ENCODE measurements around the gene DHX40.
A peak's percentile ranks its signal among the peaks of the same experiment; 100 is the strongest.
"Not testable (repeated sequence)": the region's sequence is repeated elsewhere in the genome, so short reads cannot be mapped to it uniquely, and the experiment has no call there.

The DHX40 gene

GRCh38 chr17:59565171-59565958, at the start of gene DHX40:
DHX40 (plus strand) TSS chr17:59565610; CDS start chr17:59565672, 62 bp downstream.
- peak; percentile 86 for DNase-seq (ENCODE audit: low spot score)

GRCh38 chr17:59516451-59516850, 49.0 kb upstream of the DHX40 start:
- DNase-seq (ENCODE audit: low spot score) = no peak

- DNase-seq (ENCODE audit: low spot score) = no peak
Observed at GRCh38 chr17:59519132-59519531, 46.3 kb upstream of the DHX40 start.

GRCh38 chr17:59520251-59520650, 45.2 kb upstream of the DHX40 start:
- DNase-seq (ENCODE audit: low spot score) = no peak

GRCh38 chr17:59521465-59522126, 43.8 kb upstream of the DHX40 start:
- DNase-seq (ENCODE audit: low spot score) = peak; percentile 85

- not testable (repeated sequence) for DNase-seq (ENCODE audit: low spot score)
Observed at GRCh38 chr17:59524930-59525329, 40.5 kb upstream of the DHX40 start.

- DNase-seq (ENCODE audit: low spot score) = no peak
Observed at GRCh38 chr17:59525668-59526067, 39.7 kb upstream of the DHX40 start.

GRCh38 chr17:59526451-59526850, 39.0 kb upstream of the DHX40 start:
- DNase-seq (ENCODE audit: low spot score) = no peak

- DNase-seq (ENCODE audit: low spot score) = no peak
Observed at GRCh38 chr17:59527325-59527917, 38.0 kb upstream of the DHX40 start.

GRCh38 chr17:59527931-59528330, 37.5 kb upstream of the DHX40 start:
- DNase-seq (ENCODE audit: low spot score) = no peak

GRCh38 chr17:59530531-59530930, 34.9 kb upstream of the DHX40 start:
- no peak for DNase-seq (ENCODE audit: low spot score)

GRCh38 chr17:59533694-59534093, 31.7 kb upstream of the DHX40 start:
- DNase-seq (ENCODE audit: low spot score) = no peak

GRCh38 chr17:59534583-59534982, 30.8 kb upstream of the DHX40 start:
- DNase-seq (ENCODE audit: low spot score) = peak; percentile 39

- no peak for DNase-seq (ENCODE audit: low spot score)
Observed at GRCh38 chr17:59538195-59538909, 27.1 kb upstream of the DHX40 start.

- no peak for DNase-seq (ENCODE audit: low spot score)
Observed at GRCh38 chr17:59542960-59543635, 22.3 kb upstream of the DHX40 start.

GRCh38 chr17:59545942-59546341, 19.5 kb upstream of the DHX40 start:
- DNase-seq (ENCODE audit: low spot score) = no peak

GRCh38 chr17:59547131-59547915, 18.1 kb upstream of the DHX40 start:
- no peak for DNase-seq (ENCODE audit: low spot score)

GRCh38 chr17:59548985-59549384, 16.4 kb upstream of the DHX40 start:
- not testable (repeated sequence) for DNase-seq (ENCODE audit: low spot score)

GRCh38 chr17:59550703-59551102, 14.7 kb upstream of the DHX40 start:
- no peak for DNase-seq (ENCODE audit: low spot score)

GRCh38 chr17:59558039-59558438, 7.4 kb upstream of the DHX40 start:
- DNase-seq (ENCODE audit: low spot score) = no peak

GRCh38 chr17:59558953-59559352, 6.5 kb upstream of the DHX40 start:
- DNase-seq (ENCODE audit: low spot score) = peak; percentile 13

Data from HuH-7.5 (cell line).